ENCODE measurements around the gene EIPR1. TPM values are rescaled to one million over a fixed set of nuclear protein-coding genes. Genes with fewer than 3 reads are reported as not detected.

EIPR1 gene
- total RNA-seq, 1 experiment from 2014 or later, result 71.2 TPM

GRCh38 chr2:3253913-3254441 lies 123.6 kb downstream of the EIPR1 start:
- no peak for DNase-seq (ENCODE audit: low read depth)

- no peak for DNase-seq (ENCODE audit: low read depth)
Observed at GRCh38 chr2:3251946-3252345, 125.7 kb downstream of the EIPR1 start.

GRCh38 chr2:3249476-3249962 lies 128.1 kb downstream of the EIPR1 start:
- DNase-seq (ENCODE audit: low read depth), result no peak

DNA sequence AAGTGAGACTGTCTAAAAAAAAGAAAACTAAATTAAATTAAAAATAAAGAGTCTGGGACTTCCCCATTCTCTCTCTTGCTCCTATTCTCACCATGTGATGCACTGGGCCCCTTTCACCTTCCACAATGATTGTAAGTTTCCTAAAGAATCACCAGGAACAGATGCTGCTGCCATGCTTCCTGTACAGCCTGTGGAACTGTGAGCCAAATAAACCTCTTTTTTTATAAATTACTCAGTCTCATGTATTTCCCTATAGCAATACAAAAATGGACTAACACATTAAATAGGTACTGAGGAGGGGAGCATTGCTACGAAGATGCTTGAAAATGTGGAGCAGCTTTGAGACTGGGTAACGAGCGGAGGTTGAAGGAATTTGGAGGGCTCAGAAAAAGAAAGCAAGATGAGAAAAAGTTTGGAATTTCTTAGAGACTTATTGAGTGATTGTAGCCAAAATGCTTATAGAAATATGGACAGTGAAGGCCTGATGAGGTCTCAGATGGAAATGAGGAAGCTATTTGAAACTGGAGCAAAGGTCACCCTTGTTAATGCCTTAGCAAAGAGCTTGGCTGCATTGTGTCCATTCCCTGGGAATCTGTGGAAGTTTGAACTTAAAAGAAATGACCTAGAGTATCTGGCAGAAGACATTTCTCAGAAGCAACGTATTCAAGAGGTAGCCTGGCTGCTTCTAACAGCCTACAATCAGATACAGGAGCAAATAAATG lies 128.7 kb downstream of the EIPR1 start:
- DNase-seq (ENCODE audit: low read depth), result no peak

GRCh38 chr2:3246928-3247714 lies 130.5 kb downstream of the EIPR1 start:
- no peak for DNase-seq (ENCODE audit: low read depth)

GRCh38 chr2:3246406-3246805 lies 131.2 kb downstream of the EIPR1 start:
- DNase-seq (ENCODE audit: low read depth), result no peak

GRCh38 chr2:3244486-3244885 lies 133.1 kb downstream of the EIPR1 start:
- DNase-seq (ENCODE audit: low read depth), result no peak

DNA sequence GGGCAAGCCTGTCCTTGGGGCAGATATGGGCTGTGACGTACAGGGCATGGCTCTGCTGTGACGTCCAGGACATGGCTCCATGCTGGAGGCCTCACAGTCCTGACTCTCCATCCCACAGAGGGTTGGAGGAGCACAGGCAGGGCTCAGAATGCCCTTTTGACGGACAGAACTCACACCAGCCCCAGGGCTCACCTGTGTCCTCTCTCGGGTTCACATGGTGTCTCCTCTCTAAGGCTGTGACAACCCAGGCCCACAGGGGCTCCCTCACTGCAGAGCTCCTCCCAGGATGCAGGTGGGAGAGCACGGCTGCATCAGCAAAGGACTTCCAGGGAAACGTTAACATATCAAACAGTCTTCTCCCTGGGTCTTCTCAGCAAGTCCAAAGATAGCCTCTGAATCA lies 133.8 kb downstream of the EIPR1 start:
- DNase-seq (ENCODE audit: low read depth), result no peak

DNA sequence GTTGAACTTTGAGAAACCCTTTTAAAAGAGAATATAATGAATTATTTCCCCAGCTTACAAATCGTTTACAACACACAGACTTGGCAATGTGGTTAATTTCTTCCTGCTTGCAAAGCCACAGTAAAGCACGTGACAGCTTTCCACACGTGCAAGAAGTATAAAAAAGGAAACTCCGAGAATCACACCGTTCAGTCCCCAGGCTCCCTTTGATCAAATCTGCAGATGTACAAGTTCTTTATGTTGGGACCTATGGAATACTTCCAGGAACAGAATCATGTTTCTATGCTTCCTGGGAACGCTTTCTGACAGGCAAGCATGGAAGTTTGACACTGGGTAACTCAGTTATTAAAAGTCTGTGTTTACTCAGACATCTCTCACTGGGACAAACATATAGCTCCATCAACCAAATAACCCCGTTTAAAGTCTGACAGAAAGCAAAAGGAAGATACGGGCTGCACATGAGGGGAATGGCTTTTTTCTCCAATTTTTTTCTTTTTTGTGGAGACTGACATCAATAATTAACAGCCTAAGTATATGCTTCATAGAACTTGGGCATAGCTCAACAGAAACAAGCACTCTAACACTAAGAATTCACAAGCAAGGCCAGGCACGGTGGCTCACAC lies 134.8 kb downstream of the EIPR1 start:
- no peak for DNase-seq (ENCODE audit: low read depth)

GRCh38 chr2:3241971-3242746 lies 135.5 kb downstream of the EIPR1 start:
- DNase-seq (ENCODE audit: low read depth), result no peak

DNA sequence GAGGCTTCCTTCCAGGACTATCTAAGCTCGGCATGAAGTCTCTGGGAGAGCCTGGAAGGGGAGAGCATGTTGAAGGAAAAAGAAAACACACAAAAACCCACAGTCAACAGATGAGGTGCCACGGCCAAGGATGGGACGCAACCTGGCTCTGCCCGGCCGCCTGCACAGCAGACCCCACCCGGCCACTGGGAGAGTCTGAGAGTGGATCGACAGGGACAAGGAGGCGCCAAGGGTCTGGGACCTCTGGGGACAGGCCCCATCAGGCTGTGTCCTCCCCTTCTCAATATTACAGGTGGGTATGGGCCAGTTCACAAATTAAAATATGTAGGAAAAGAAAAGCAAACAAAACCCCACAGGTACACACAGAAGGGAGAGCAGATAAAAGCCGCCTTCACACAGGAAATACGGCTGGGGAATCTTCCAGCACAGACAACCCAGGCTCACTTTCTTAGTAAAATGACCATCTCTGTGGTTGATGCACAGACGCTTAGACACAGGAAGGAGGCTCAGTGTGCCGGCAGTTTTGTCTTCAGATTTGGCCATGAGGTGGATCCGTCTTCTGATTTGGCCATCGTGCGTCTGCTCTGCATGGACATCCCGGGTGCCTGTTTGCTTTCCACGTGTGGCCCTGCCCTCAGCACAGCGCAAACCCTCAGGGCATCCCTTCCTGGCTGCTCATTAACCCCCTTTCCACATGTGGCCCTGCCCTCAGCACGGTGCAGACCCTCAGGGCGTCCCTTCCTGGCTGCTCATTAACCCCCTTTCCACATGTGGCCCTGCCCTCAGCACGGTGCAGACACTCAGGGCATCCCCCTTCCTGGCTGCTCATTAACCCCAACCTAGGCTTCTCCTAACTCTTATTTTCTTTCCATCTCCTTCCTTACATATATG lies 138.4 kb downstream of the EIPR1 start:
- no peak for DNase-seq (ENCODE audit: low read depth)

DNA sequence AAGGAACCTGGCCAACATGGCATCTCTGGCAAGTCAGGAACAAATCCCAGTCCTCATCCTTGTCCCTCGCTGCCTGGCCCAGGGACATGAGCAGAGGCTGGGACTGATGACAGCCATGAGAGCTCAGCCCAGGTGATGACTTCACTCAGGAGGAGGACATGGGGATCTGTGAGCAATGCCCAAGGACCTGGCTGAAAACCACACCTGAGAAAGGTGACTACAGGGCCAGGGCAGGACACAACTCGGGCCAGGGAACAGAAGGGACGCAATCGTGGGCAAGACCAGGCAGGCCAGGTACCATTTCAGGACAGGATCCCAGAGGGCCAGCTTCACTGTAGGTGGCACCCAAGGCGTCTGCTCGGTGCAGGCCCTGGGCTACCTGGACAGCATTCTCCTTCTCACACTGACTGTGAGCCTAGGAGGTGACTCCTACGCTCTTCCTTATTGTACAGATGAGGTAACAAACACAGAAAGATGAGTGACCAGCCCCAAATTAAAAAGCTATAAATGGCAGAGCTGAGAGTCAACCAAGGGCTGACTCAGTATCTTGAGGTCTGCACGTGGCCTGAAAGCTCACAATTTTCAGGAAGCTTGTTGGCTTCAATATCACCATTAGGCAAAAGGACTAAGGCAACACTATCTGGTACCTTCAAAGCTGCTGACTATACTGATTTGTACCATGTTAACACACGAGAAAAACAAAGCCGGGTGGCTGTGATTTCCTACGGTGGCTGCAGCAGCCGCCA lies 141.1 kb downstream of the EIPR1 start:
- peak; percentile 9 for DNase-seq (ENCODE audit: low read depth)

DNA sequence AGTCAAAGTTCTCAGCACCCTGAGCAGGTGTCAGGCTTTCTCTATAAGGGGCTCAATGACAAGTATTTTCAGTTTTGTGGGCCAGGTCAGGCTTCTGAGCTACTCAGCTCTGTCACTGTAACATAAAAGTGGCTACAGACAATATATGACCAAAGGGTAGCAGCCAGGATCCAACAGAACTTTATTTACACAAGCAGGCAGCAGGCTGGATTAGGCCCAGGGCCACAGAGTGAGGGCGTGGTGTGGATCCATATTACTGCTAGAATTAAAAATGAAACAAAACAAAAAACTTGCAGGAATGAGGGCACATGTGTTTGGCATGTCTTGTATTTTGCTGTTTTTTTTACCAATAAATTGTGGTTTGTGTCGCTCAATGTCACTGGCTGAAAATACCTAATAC lies 143.7 kb downstream of the EIPR1 start:
- DNase-seq (ENCODE audit: low read depth), result no peak

GRCh38 chr2:3229221-3229620 lies 148.4 kb downstream of the EIPR1 start:
- DNase-seq (ENCODE audit: low read depth), result no peak

GRCh38 chr2:3224681-3225080 lies 152.9 kb downstream of the EIPR1 start:
- DNase-seq (ENCODE audit: low read depth), result no peak

GRCh38 chr2:3223080-3223923 lies 154.3 kb downstream of the EIPR1 start:
- no peak for DNase-seq (ENCODE audit: low read depth)

GRCh38 chr2:3222636-3223035 lies 155.0 kb downstream of the EIPR1 start:
- DNase-seq (ENCODE audit: low read depth), result no peak

- DNase-seq (ENCODE audit: low read depth), result no peak
Observed at GRCh38 chr2:3219536-3219935, 158.1 kb downstream of the EIPR1 start.
